Caco-2 (cell line): Measurements from ENCODE around the gene SHC3. TPM values are rescaled to one million over a fixed set of nuclear protein-coding genes. Genes with fewer than 3 reads are reported as not detected.

Experiments
- BruUV-seq: library from RNA; stranded (reverse); fragments of 400-500 nt; replicated peaks from 2 replicates; lab custom pipeline; 2021; lab: Mats Ljungman, UMichigan
- CTCF ChIA-PET: fragments of 300-600 bp; sonication (Branson Sonifier 250); formaldehyde crosslinking; loops from one replicate; lab custom pipeline; 2022; ENCODE audit warnings: antibody characterized with exemption; lab: Charles Lee
- POLR2A ChIA-PET: fragments of 300-600 bp; sonication (Branson Sonifier 250); formaldehyde crosslinking; loops from one replicate; lab custom pipeline; 2022; ENCODE audit warnings: antibody characterized with exemption; lab: Charles Lee
- DNase-seq, 2 experiments: peaks; one replicate each; pipeline versions ENCODE4 v3.0.0 to v3.0.0-alpha.2; 2020 to 2022
- H3K27me3 ChIP-seq: replicated peaks from 2 replicates; pipeline ENCODE4 v1.6.0; 2011; ENCODE audit warnings: low read length; ENCODE audit not compliant: control insufficient read depth, insufficient read depth
- H3K36me3 ChIP-seq: 2 replicates; pipeline ENCODE4 v1.5.1; 2011; ENCODE audit warnings: low read length; ENCODE audit not compliant: control insufficient read depth, insufficient read depth
- H3K4me1 ChIP-seq: fragments of 250-450 bp; sonication (Bioruptor Pico); 2 replicates; pipeline ENCODE4 v1.5.1; 2020; ENCODE audit warnings: mild to moderate bottlenecking
- H3K4me3 ChIP-seq: 2 replicates; pipeline ENCODE4 v1.5.1; 2011; ENCODE audit warnings: low read depth, mild to moderate bottlenecking, control low read depth, low read length
- H3K9me3 ChIP-seq: fragments of 250-450 bp; sonication (Bioruptor Pico); 2 replicates; pipeline ENCODE4 v1.5.1; 2020; ENCODE audit warnings: mild to moderate bottlenecking, moderate library complexity
- H3K27ac Mint-ChIP-seq: one replicate; pipeline ENCODE4 v1.8.0; 2022; ENCODE audit warnings: mixed read lengths; ENCODE audit not compliant: unreplicated experiment
- H3K27me3 Mint-ChIP-seq: one replicate; pipeline ENCODE4 v1.8.0; 2022; ENCODE audit warnings: mixed read lengths; ENCODE audit not compliant: insufficient read depth, unreplicated experiment
- H3K36me3 Mint-ChIP-seq: one replicate; pipeline ENCODE4 v1.8.0; 2022; ENCODE audit warnings: mild to moderate bottlenecking, mixed read lengths; ENCODE audit not compliant: insufficient read depth, unreplicated experiment
- H3K4me1 Mint-ChIP-seq: one replicate; pipeline ENCODE4 v1.8.0; 2022; ENCODE audit warnings: low read depth, mixed read lengths; ENCODE audit not compliant: unreplicated experiment
- H3K4me3 Mint-ChIP-seq: one replicate; pipeline ENCODE4 v1.8.0; 2022; ENCODE audit warnings: mild to moderate bottlenecking, moderate library complexity, mixed read lengths; ENCODE audit not compliant: unreplicated experiment
- H3K9me3 Mint-ChIP-seq: one replicate; pipeline ENCODE4 v1.8.0; 2022; ENCODE audit warnings: mixed read lengths; ENCODE audit not compliant: unreplicated experiment
- intact Hi-C: fragments of 100-400 bp; cut with micrococcal nuclease; formaldehyde crosslinking; loops from one replicate; pipeline ENCODE4 v1.10.0; 2022; ENCODE audit not compliant: unreplicated experiment
- total RNA-seq: library from RNA; stranded (reverse); gene quantifications from 2 replicates; pipeline ENCODE4 v1.2.3, GENCODE V29; 2022
- TF ChIP-seq, protein P1 (sequence below), 2 experiments: fragments of 200-600 bp in 1 of 2; IDR thresholded peaks; 1 replicate in 1 of 2; 2 replicates in 1 of 2; pipeline versions ENCODE4 v1.5.1 to v1.8.0; 2011 to 2022; ENCODE audit warnings: antibody characterized with exemption in 1 of 2, control low read depth in 1 of 2, inconsistent platforms in 1 of 2, low read depth in 1 of 2, low read length in 1 of 2, mild to moderate bottlenecking in 1 of 2, moderate library complexity in 1 of 2; ENCODE audit not compliant: insufficient read depth in 1 of 2, severe bottlenecking in 1 of 2, unreplicated experiment in 1 of 2

The SHC3 gene
- total RNA-seq, 1 experiment from 2014 or later, result 0.20 TPM

DNA sequence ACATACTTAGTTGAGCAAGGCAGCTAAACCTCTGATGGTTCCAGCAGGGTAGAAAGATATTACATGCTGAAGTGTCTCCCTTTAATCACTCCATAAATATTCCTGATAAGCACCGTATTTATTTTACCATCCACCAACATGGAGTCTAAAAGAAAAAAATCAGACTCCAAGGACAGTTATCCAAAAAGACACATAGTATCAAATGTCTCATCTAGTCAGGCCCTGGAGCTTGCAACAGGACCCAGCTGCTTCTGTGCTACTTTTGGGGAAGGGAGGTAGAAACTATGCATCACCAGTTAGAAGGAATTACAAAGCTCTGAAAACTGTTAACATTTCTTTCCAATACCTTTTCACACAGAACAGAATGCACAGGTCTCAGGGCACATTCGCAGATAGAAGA lies 99.2 kb downstream of the SHC3 start:
- Histone ChIP-seq H3K27me3 (no peaks in the 10 kb centered on the region), H3K9me3 (no peaks in the 10 kb centered on the region), H3K4me3 (no peak overlapping the region), H3K4me1 (peaks cover 10% of the 10 kb centered on the region; the same call in 1 of the 2 replicates), H3K36me3 (no peaks in the 10 kb centered on the region)
- DNase-seq, result no peak
- no peaks in the 10 kb centered on the region for H3K9me3 Mint-ChIP-seq
- no peak overlapping the region for H3K4me3 Mint-ChIP-seq
- no peaks in the 10 kb centered on the region for H3K36me3 Mint-ChIP-seq
- H3K27ac Mint-ChIP-seq, result no peak overlapping the region
- intact Hi-C loops, result no loop called here
- H3K27me3 Mint-ChIP-seq, result no peaks in the 10 kb centered on the region
- CTCF ChIA-PET, result no interaction called here
- POLR2A ChIA-PET, result no interaction called here
- BruUV-seq, result no TSS peak
- TF ChIP-seq, protein P1, sequence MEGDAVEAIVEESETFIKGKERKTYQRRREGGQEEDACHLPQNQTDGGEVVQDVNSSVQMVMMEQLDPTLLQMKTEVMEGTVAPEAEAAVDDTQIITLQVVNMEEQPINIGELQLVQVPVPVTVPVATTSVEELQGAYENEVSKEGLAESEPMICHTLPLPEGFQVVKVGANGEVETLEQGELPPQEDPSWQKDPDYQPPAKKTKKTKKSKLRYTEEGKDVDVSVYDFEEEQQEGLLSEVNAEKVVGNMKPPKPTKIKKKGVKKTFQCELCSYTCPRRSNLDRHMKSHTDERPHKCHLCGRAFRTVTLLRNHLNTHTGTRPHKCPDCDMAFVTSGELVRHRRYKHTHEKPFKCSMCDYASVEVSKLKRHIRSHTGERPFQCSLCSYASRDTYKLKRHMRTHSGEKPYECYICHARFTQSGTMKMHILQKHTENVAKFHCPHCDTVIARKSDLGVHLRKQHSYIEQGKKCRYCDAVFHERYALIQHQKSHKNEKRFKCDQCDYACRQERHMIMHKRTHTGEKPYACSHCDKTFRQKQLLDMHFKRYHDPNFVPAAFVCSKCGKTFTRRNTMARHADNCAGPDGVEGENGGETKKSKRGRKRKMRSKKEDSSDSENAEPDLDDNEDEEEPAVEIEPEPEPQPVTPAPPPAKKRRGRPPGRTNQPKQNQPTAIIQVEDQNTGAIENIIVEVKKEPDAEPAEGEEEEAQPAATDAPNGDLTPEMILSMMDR (IDR thresholded peaks at IDR 0.05; ENCODE audit: insufficient read depth in 1 of 2, low read depth in 1 of 2, low read length in 1 of 2, severe bottlenecking in 1 of 2, unreplicated experiment in 1 of 2), result no peak
- H3K4me1 Mint-ChIP-seq, result peaks cover 13% of the 10 kb centered on the region

DNA sequence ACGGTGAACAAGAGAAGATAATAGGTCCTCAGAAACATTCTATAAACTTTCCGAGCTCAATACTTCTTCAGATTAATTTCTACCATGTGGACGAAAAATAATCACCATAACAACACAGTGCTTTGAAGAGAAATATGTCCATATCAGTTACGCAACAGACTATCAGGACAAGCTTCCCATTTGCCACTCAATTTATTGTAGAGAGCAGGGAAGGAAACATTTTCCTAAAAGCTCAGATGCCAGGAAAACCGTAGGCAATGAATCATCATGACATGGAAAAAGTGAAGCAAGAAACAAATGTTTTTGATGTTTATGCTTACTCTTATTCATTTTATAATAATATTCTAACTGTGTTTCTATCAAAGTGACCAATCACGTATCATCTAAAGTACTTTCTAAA lies 99.8 kb downstream of the SHC3 start:
- peaks cover 13% of the 10 kb centered on the region for H3K4me1 Mint-ChIP-seq
- CTCF ChIA-PET, result no interaction called here
- no peak overlapping the region for H3K4me3 Mint-ChIP-seq
- Histone ChIP-seq H3K27me3 (no peaks in the 10 kb centered on the region), H3K4me1 (peaks cover 10% of the 10 kb centered on the region; the same call in 1 of the 2 replicates), H3K4me3 (no peak overlapping the region), H3K36me3 (no peaks in the 10 kb centered on the region), H3K9me3 (no peaks in the 10 kb centered on the region)
- POLR2A ChIA-PET, result no interaction called here
- H3K27me3 Mint-ChIP-seq, result no peaks in the 10 kb centered on the region
- H3K9me3 Mint-ChIP-seq, result no peaks in the 10 kb centered on the region
- no peak for DNase-seq
- no TSS peak for BruUV-seq
- H3K36me3 Mint-ChIP-seq, result no peaks in the 10 kb centered on the region
- intact Hi-C loops, result no loop called here
- TF ChIP-seq, protein P1 (IDR thresholded peaks at IDR 0.05; ENCODE audit: insufficient read depth in 1 of 2, low read depth in 1 of 2, low read length in 1 of 2, severe bottlenecking in 1 of 2, unreplicated experiment in 1 of 2), result no peak
- H3K27ac Mint-ChIP-seq, result no peak overlapping the region

DNA sequence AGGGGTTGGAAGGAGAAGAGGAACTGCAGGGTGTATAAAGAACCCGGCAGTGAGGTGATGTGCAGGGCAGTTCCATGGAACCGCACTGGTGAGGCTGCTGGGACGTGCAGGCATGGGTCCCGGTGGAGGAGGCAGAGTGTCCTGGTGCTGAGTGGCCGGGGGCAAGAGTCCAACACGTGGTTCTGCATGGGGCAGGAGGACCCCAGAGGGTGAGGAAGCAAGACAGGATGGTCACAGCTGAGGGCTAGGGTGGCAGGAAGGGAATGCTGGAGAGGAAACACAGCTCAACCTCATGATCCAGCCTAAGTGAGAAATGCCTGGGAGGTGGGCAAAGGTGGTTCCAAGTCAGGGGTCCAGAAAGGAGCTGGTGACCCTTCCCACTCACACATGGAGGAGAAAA lies 100.2 kb downstream of the SHC3 start:
- Mint-ChIP-seq H3K27me3 (no peaks in the 10 kb centered on the region), H3K4me3 (no peak overlapping the region), H3K9me3 (no peaks in the 10 kb centered on the region), H3K4me1 (peaks cover 13% of the 10 kb centered on the region), H3K27ac (no peak overlapping the region), H3K36me3 (no peaks in the 10 kb centered on the region)
- no peak overlapping the region for H3K4me3 ChIP-seq
- no peaks in the 10 kb centered on the region for H3K36me3 ChIP-seq
- ChIA-PET POLR2A (no interaction called here), CTCF (no interaction called here)
- no TSS peak for BruUV-seq
- DNase-seq, result no peak
- TF ChIP-seq, protein P1 (IDR thresholded peaks at IDR 0.05; ENCODE audit: insufficient read depth in 1 of 2, low read depth in 1 of 2, low read length in 1 of 2, severe bottlenecking in 1 of 2, unreplicated experiment in 1 of 2), result no peak
- peaks cover 10% of the 10 kb centered on the region; the same call in 1 of the 2 replicates for H3K4me1 ChIP-seq
- H3K27me3 ChIP-seq, result no peaks in the 10 kb centered on the region
- no peaks in the 10 kb centered on the region for H3K9me3 ChIP-seq
- intact Hi-C loops, result no loop called here
